IMR-90 (cell line): ENCODE data around the gene TRAF3IP1. TPM values are rescaled to one million over a fixed set of nuclear protein-coding genes. Genes with fewer than 3 reads are reported as not detected.

ENCODE experiments used
- ATAC-seq: fragments of 200-7000 bp; cut with Tn5 transposase; 2 replicates; pipeline ENCODE4 v1.9.1; 2020; ENCODE audit warnings: low read depth, mild to moderate bottlenecking, moderate library complexity
- BruUV-seq: library from RNA; stranded (reverse); fragments of 400-500 nt; replicated peaks from 2 replicates; lab custom pipeline; 2021; lab: Mats Ljungman, UMichigan
- CTCF ChIA-PET: fragments of 300-600 bp; formaldehyde crosslinking; extraction: SDS; loops from one replicate; lab custom pipeline; 2021; ENCODE audit warnings: antibody characterized with exemption; lab: Yijun Ruan, JAX
- POLR2A ChIA-PET: fragments of 300-600 bp; sonication (Branson Sonifier 250); formaldehyde crosslinking; loops from one replicate; lab custom pipeline; 2022; ENCODE audit warnings: antibody characterized with exemption; ENCODE audit not compliant: unreplicated experiment; lab: Charles Lee
- DNase-seq: peaks from one replicate; pipeline ENCODE4 v3.0.0; 2013
- H2AFZ ChIP-seq: replicated peaks from 2 replicates; pipeline ENCODE3; 2013; ENCODE audit warnings: low read length, mild to moderate bottlenecking; ENCODE audit not compliant: poor library complexity
- H2AK5ac ChIP-seq: 2 replicates; pipeline ENCODE4 v1.6.1; 2013; ENCODE audit warnings: low read depth, low read length, inconsistent platforms
- H2AK9ac ChIP-seq: replicated peaks from 2 replicates; pipeline ENCODE3; 2013; ENCODE audit warnings: mild to moderate bottlenecking, low read depth, low read length, moderate library complexity; ENCODE audit not compliant: poor library complexity
- H2BK120ac ChIP-seq: 2 replicates; pipeline ENCODE4 v1.6.1; 2013; ENCODE audit warnings: low read depth, low read length, inconsistent platforms
- H2BK15ac ChIP-seq: 3 replicates; pipeline ENCODE4 v1.6.1; 2013; ENCODE audit warnings: low read depth, low read length, inconsistent platforms
- H2BK20ac ChIP-seq: 2 replicates; pipeline ENCODE4 v1.6.1; 2013; ENCODE audit warnings: low read depth, mild to moderate bottlenecking, inconsistent platforms, low read length, moderate library complexity
- H2BK5ac ChIP-seq: 2 replicates; pipeline ENCODE4 v1.6.1; 2013; ENCODE audit warnings: mild to moderate bottlenecking, low read depth, low read length, inconsistent platforms; ENCODE audit not compliant: poor library complexity, severe bottlenecking
- H3K14ac ChIP-seq: replicated peaks from 2 replicates; pipeline ENCODE4 v1.6.1; 2013; ENCODE audit warnings: low read depth, low read length, inconsistent platforms
- H3K18ac ChIP-seq: 2 replicates; pipeline ENCODE4 v1.6.1; 2013; ENCODE audit warnings: low read depth, low read length, control low read depth
- H3K23ac ChIP-seq: 2 replicates; pipeline ENCODE4 v1.6.1; 2013; ENCODE audit warnings: low read depth, low read length, inconsistent platforms
- H3K27ac ChIP-seq: 2 replicates; pipeline ENCODE4 v1.5.1; 2013; ENCODE audit warnings: mild to moderate bottlenecking, control low read depth, low read length; ENCODE audit not compliant: insufficient read depth
- H3K27me3 ChIP-seq: 2 replicates; pipeline ENCODE4 v1.6.1; 2013; ENCODE audit warnings: low read length; ENCODE audit not compliant: control insufficient read depth, insufficient read depth
- H3K36me3 ChIP-seq: 2 replicates; pipeline ENCODE4 v1.6.1; 2013; ENCODE audit warnings: low read length, mixed read lengths; ENCODE audit not compliant: control insufficient read depth, insufficient read depth
- H3K4ac ChIP-seq: 2 replicates; pipeline ENCODE4 v1.6.1; 2013; ENCODE audit warnings: low read depth, low read length, inconsistent platforms
- H3K4me1 ChIP-seq: 2 replicates; pipeline ENCODE4 v1.6.1; 2013; ENCODE audit warnings: low read length, mixed read lengths; ENCODE audit not compliant: control insufficient read depth, insufficient read depth
- H3K4me2 ChIP-seq: 2 replicates; pipeline ENCODE4 v1.6.1; 2013; ENCODE audit warnings: low read depth, mild to moderate bottlenecking, control low read depth, low read length, moderate library complexity
- H3K4me3 ChIP-seq: 2 replicates; pipeline ENCODE4 v1.5.1; 2013; ENCODE audit warnings: low read depth, mild to moderate bottlenecking, control low read depth, low read length, moderate library complexity; ENCODE audit not compliant: insufficient read depth
- H3K56ac ChIP-seq: 2 replicates; pipeline ENCODE4 v1.6.1; 2013; ENCODE audit warnings: low read length, inconsistent platforms; ENCODE audit not compliant: insufficient read depth; ENCODE audit errors: extremely low read depth
- H3K79me1 ChIP-seq, 2 experiments: 2 replicates each; pipeline ENCODE4 v1.6.1; 2013; ENCODE audit warnings: low read length in 2 of 2, inconsistent platforms in 1 of 2, low read depth in 1 of 2
- H3K9ac ChIP-seq: 2 replicates; pipeline ENCODE4 v1.6.1; 2013; ENCODE audit warnings: low read depth, low read length, control low read depth
- H3K9me1 ChIP-seq: 2 replicates; pipeline ENCODE4 v1.6.1; 2013; ENCODE audit warnings: low read length, inconsistent platforms; ENCODE audit not compliant: insufficient read depth
- H3K9me3 ChIP-seq: 2 replicates; pipeline ENCODE4 v1.6.1; 2013; ENCODE audit warnings: low read length; ENCODE audit not compliant: control insufficient read depth, insufficient read depth
- H4K20me1 ChIP-seq: 2 replicates; pipeline ENCODE4 v1.6.1; 2013; ENCODE audit warnings: low read length, inconsistent platforms; ENCODE audit not compliant: insufficient read depth
- H4K5ac ChIP-seq: 2 replicates; pipeline ENCODE4 v1.6.1; 2013; ENCODE audit warnings: mild to moderate bottlenecking, low read depth, low read length, control low read depth
- H4K8ac ChIP-seq, 2 experiments: 2 replicates each; pipeline ENCODE4 v1.6.1; 2013; ENCODE audit warnings: low read depth in 2 of 2, low read length in 2 of 2, control low read depth in 1 of 2, inconsistent platforms in 1 of 2
- H4K91ac ChIP-seq: 2 replicates; pipeline ENCODE4 v1.6.1; 2013; ENCODE audit warnings: low read depth, low read length, inconsistent platforms; ENCODE audit not compliant: insufficient read depth
- CEBPB ChIP-seq: IDR thresholded peaks from 2 replicates; pipeline ENCODE4 v1.6.1; 2012; ENCODE audit warnings: low read depth, low read length, improper control_type of control experiment
- WGBS, 2 experiments: methylation state at CpG; one replicate each; pipeline versions ENCODE4 v1.1.5 to v1.1.7; 2013; ENCODE audit warnings: missing lambda C conversion rate in 2 of 2; ENCODE audit not compliant: insufficient read length in 1 of 2; ENCODE audit errors: extremely low coverage in 2 of 2; 5-methylcytosine and 5-hydroxymethylcytosine counted together
- dilution Hi-C: fragments of 300-500 bp; cut with HindIII; formaldehyde crosslinking; loops from one replicate; pipeline ENCODE4 v1.14.3; 2018; ENCODE audit warnings: low sequenced_read_pairs; ENCODE audit not compliant: unreplicated experiment
- in situ Hi-C: fragments of 300-500 bp; cut with MboI; formaldehyde crosslinking; loops from 3 replicates; pipeline ENCODE4 v1.14.3; 2019; ENCODE audit warnings: low sequenced_read_pairs, inconsistent platforms, mixed read lengths
- intact Hi-C: fragments of 100-400 bp; cut with micrococcal nuclease; formaldehyde crosslinking; loops from 2 replicates; pipeline ENCODE4 v1.10.0; 2022
- polyA plus RNA-seq, 3 experiments: library from polyadenylated mRNA; depleted of rRNA; stranded (reverse); fragments of >200 nt; gene quantifications; 2 replicates each; pipeline ENCODE4 v1.2.3, GENCODE V29; 2012; ENCODE audit warnings: low replicate concordance in 1 of 3
- total RNA-seq: library from RNA; depleted of rRNA; stranded (reverse); fragments of >200 nt; gene quantifications from 2 replicates; pipeline ENCODE4 v1.2.3, GENCODE V29; 2012

The TRAF3IP1 gene
- total and polyA plus RNA-seq, 2 of the 4 experiments (the other 2 are of a cell fraction) = 5.9 to 8.3 TPM

- Histone ChIP-seq H3K14ac (no peak overlapping the region), H3K9me1 (no peaks in the 10 kb centered on the region; the same call in 1 of the 2 replicates), H3K27ac (no peak overlapping the region), H3K56ac (no peak overlapping the region), H4K91ac (no peak overlapping the region), H4K5ac (no peak overlapping the region), H3K27me3 (no peaks in the 10 kb centered on the region), H4K8ac (no peak overlapping the region), H3K4me3 (no peak overlapping the region), H3K9me3 (no peaks in the 10 kb centered on the region), H3K4me2 (no peak overlapping the region), H3K36me3 (peaks cover 8% of the 10 kb centered on the region), H2BK120ac (no peak overlapping the region), H2BK5ac (no peak overlapping the region), H3K18ac (no peak overlapping the region), H3K4ac (no peak overlapping the region), H2AK9ac (no peak overlapping the region), H3K4me1 (no peaks in the 10 kb centered on the region), H2BK15ac (no peak overlapping the region), H2AK5ac (no peak overlapping the region), H3K9ac (no peak overlapping the region), H3K79me1 (peaks cover 0 to 13% of the 10 kb centered on the region in 2 experiments; a peak in 1 of 4 replicates), H4K20me1 (no peaks in the 10 kb centered on the region; the same call in 1 of the 2 replicates), H3K23ac (no peak overlapping the region), H2AFZ (no peak overlapping the region), H2BK20ac (no peak overlapping the region)
- in situ Hi-C loops = no loop called here
- intact Hi-C loops = no loop called here
- dilution Hi-C loops = no loop called here
- ATAC-seq = no peak
- no TSS peak for BruUV-seq
- CTCF ChIA-PET = no interaction called here
- DNase-seq = peak; percentile 15
- WGBS, 2 experiments = no CpG with 5 or more reads among the region's 10 CpGs
- POLR2A ChIA-PET = no interaction called here
- TF ChIP-seq CEBPB = no peak
Measured at GRCh38 chr2:238344517-238344916, 24.2 kb downstream of the TRAF3IP1 start.
